NCI-H1436 treated with DMSO at 0.1 percent for 48 hours (cell line): ENCODE results near the gene SHISA7.

Source experiments
- DNase-seq: peaks from one replicate; lab custom pipeline; 2025; lab: John Stamatoyannopoulos, UW

SHISA7 gene

DNA sequence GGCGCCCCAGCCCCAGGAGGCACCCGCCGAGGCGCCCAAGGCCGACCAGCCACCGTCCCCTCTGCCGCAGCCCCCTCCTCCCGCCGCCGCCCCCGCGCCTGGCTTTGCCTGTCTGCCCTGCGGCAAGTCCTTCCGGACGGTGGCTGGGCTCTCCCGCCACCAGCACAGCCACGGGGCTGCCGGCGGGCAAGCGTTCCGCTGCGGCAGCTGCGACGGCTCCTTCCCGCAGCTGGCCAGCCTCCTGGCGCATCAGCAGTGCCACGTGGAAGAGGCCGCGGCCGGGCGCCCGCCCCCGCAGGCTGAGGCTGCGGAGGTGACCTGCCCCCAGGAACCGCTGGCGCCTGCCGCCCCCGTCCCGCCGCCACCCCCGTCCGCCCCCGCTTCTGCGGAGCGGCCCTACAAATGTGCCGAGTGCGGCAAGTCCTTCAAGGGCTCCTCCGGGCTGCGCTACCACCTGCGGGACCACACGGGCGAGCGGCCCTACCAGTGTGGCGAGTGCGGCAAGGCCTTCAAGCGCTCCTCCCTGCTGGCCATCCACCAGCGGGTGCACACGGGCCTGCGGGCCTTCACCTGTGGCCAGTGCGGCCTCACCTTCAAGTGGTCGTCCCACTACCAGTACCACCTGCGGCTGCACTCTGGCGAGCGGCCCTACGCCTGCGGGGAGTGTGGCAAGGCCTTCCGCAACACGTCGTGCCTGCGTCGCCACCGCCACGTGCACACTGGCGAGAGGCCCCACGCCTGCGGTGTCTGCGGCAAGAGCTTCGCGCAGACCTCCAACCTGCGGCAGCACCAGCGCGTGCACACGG is 39.3 kb upstream of the SHISA7 start:
- DNase-seq: no peak

DNA sequence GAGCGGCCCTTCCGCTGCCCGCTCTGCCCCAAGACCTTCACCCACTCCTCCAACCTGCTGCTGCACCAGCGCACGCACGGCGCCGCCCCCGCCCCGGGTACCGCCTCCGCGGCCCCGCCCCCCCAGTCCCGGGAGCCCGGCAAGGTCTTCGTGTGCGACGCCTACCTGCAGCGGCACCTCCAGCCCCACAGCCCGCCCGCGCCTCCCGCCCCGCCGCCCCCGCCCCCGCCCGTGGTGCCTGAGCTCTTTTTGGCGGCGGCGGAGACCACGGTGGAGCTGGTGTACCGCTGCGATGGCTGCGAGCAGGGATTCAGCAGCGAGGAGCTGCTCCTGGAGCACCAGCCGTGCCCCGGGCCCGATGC is 38.7 kb upstream of the SHISA7 start:
- DNase-seq: no peak

DNA sequence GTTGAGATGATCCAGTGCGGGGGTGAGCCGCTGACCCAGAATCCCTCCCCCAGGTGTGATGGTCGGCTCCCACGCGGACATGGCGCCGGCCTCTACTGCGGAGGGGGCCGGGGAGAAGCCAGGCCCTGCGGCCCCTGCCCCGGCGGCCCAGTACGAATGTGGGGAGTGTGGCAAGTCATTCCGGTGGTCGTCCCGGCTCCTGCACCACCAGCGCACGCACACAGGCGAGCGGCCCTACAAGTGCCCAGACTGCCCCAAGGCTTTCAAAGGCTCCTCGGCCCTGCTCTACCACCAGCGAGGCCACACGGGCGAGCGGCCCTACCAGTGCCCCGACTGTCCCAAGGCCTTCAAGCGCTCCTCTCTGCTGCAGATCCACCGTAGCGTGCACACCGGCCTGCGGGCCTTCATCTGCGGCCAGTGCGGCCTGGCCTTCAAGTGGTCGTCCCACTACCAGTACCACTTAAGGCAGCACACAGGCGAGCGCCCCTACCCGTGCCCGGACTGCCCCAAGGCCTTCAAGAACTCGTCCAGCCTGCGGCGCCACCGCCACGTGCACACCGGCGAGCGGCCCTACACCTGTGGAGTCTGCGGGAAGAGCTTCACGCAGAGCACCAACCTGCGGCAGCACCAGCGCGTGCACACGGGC is 38.2 kb upstream of the SHISA7 start:
- no peak for DNase-seq

DNA sequence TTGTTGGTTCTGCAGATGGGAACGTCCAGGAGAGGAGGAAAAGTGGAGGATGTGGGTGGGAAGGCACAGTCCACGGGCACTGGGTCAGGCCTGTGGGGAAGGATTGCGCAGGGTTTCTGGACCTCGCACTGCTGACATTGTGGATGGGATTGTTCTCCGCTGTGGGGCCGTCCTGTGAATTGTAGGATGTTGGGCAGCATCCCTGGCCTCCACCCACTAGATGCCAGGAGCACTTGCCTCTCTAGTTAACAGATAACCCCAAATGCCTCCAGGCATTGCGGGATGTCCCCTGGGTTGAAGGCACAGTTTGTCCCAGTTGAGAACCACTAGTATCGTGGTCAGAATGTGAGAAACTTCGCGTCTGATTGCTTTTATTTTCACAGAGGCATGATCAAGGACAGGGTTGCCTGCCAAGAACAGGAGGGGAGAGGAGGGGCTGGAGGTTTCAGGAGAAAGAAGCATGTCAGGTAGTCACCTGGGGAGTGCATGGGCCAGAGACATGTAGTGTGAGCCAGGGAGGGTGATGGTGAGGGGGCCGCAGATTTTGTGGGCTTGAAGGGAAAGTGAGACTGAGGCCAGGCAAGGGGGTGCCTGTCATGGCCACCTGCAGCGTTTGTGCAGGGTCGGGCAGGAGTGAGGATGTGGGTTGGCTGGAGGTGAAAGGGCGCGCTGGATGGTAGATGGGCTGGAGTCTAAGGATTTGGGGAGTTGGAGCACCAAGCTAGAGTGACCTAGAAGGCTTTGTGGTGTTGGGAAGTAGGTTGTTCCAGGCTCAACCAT is 36.5 kb upstream of the SHISA7 start:
- no peak for DNase-seq

DNA sequence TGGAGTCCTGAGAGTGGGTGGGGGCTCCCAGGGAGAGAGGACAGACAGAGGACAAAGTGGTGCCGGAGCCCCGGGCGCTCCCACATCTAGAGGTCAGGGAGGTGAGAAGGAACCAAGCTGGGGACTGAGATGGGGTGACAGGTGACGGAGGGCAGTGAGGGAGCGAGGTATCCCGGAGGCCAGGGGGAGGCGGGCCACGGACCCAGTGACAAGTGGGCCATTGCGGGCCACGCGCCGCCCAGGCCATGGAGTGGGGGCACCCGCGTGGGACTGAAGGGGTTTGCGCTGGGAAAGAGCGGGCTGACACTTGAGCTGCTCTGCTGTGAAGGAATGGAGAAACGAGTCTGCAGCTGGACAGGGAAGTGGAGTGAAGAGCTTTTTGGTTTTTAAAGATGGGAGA is 35.9 kb upstream of the SHISA7 start:
- DNase-seq: no peak

DNA sequence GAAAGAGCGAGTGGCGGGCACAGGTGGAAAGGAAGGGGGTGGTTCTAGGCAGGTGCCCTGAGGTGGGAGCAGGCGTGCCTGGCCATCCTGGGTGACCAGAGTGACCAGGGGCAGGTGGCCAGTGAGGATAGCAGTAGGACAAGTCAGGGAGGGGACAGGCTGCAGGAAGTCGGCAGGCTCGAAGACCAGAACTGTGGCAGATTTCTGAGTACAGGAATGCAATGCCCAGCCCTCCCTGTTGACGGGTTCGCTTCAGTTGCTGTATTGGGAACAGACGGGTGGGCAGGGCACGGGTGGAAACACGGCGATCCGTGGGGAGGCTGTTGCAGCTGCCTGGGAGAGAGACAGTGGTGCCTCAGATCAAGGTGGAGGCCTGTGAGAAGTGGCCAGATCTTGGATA is 35.3 kb upstream of the SHISA7 start:
- no peak for DNase-seq

DNA sequence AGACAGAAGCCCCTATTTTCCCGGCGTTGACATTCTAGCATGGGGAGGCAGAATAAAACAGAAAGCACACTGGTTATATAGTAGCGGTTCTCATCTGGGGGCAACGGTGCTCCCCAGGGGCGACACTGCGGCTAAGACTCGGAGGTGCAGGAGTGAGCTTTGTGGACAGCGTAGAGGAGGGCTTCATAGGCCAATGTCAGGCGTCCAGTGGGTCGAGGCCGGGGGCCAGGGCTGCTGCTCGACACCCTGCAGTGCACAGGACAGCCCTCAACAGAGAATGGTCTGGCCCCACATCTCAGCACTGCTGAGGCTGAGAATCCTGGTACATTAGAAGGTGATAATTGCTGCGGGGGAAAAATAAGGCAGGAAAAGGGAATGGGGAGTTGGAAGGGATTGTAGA is 34.8 kb upstream of the SHISA7 start:
- no peak for DNase-seq

DNA sequence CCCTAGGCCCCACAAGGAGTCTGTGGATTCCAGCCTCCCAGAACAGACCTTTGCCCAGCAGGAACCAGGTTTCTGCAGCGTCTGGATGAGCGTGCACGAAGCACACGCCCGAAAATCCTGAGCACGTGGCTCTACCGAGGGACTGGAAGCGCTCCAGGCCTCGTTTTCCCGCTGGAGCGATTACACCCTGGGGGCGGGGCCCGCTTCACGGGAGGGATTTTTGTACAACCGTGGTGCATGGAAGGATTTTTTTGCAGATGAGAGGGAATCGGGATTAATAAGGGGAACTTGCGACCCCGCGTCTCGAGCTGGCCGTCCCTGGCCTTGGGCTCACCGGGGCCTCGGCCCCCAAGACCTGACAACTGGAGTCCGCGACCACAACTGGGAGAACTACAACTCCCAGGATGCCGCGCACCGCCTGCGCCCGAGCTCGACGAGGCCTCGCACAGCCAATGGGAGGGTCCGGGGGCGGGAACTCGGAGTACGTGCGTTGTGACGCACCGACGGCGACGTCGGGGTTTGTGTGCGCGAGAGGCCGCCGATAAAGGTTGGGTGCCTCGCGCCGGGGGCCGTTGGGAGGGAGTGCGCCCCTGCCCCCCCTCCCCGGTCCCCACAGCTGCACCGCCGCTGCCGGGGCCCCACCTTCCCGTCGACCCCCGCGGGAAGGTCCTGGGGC is 33.1 kb upstream of the SHISA7 start, which contains the start of gene ZNF628:
ZNF628 (plus strand) TSS at position 518 of the 676 bp plus-strand sequence. CDS start 3,294 bp downstream, outside the sequence.
- DNase-seq: peak; percentile 82

DNA sequence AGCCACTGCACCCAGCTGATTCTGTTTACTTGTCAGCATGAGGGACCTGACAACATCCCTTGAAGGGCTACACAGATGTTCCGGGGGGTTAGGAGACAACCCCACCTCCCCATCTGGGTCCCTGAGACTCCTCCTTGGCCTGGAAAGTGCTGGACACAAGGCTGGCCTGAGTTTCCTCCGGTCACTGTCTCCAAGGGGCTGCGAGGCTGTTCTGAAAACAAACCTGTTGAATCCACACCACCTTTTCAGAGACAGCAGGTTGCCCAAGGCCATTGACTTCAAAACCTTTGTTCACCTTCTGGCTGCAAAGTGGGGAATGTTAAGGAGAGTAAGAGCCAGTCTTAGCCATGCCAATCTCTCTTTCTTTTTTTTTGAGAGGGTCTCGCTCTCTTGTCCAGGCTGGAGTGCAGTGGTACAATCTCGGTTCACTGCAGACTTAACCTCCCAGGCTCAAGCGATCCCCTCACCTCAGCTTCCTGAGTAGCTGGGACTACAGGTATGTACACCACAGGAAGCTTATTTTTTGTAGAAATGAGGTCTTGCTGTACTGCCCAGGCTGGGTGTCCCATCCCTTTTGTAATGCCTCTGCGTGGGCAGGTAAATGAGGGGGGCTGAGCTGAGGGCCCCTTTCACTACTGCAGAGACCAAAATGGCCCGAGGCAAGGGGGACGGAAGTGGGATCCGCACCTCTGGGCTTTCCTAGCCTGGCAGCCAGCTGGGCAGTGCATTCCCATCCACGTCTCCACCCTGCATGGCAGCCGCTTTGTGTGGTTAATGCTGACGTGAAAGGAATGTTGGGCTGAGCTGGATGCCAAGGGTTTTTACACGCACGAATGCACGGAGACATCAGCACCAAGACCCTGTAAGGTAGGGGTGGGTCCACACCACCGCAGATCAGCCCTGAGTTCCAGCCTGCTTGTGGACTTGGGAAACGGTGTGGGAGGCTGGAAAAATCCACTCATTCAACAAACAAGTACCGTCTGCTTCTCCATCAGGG is 31.5 kb upstream of the SHISA7 start:
- DNase-seq: no peak

DNA sequence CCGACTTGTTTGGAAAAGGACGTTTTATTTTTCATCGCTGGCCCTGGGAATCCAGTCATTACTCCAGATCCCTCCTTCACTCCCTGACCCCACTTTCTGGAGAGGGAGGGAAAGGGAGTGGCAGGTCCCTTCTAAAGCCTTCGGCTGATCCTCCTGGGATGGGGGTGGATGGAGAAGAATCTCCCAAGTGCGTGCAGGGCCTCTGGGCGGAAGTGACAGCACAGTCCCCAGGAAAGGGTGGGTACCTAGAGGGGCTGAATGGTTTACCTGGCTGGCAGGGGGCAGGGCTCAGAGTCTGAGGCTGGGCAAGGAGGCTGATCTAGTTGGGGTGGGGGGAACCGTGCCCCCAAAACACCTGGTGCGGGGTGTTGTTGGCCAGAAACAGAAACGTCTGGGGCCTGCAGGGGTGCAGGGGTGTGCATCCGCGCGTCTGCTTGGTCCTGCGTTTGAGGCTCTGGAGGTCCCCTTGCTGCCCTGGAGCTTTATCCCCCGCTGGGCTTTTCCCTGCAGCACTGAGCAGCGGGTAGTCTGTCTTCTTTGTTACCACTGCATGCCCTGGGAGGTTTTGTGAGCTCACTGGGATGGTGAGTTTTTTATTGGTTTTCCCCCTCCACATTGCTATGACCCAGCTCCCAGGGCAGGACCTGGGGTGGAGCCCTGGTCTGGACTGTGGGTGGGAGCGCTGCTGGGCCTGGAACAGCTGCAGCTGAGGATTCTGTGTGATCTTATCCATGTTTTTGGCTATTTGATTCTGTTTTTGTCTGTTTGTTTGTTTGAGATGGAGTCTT is 30.3 kb upstream of the SHISA7 start:
- no peak for DNase-seq

DNA sequence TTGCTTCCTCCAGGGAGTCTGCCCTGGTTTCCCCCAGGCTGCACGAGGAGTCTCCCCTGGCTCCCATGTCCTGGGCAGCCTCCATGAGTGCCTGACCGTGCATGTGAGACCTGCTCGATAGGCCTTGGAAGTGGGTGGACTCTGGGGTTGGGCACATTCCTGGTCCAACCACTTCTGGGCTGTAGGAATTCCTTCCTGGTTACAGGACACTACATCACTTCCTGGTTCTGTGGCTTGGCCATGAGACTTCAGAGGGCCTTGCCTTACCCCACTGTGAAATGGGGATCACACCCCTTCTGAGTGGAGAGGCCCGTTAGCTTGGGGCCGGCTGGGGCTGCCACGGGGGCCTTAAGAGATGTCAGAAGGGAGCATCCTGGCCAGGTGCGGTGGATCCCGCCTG is 29.4 kb upstream of the SHISA7 start:
- DNase-seq: no peak

DNA sequence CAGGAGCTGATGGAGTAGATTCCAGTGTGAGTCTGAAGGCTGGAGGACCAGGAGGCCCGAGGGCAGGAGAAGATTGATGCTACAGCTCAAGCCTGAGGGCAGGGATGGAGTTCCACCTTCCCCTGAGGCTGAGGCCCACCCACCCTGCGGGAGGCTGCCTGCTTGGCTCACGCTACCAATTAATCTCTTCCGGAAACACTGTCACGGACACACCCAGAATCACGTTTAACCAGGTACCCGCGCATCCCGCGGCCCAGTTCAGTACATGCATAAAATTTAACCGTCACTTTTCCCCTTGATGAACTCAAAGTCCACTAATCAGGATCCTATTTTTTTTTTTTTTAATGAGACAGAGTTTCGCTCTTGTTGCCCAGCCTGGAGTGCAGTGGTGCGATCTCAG is 28.2 kb upstream of the SHISA7 start:
- DNase-seq: no peak

DNA sequence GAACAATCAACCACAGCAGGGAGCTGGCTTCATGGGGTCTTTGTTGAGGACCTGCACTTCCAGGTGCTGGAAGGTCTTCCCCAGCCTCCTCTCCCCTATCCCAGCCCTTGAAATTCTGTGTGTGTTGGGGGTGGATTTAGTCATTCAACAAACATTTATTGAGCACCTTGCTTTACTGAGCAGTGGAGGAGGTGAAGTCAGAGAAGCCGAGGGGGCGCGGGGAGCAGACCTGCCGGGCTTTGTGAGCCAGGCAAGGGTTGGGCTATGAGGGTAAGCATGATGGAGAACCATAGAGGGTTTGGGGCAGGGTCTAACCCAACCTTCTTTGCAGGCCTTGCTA is 24.9 kb upstream of the SHISA7 start:
- DNase-seq: no peak

DNA sequence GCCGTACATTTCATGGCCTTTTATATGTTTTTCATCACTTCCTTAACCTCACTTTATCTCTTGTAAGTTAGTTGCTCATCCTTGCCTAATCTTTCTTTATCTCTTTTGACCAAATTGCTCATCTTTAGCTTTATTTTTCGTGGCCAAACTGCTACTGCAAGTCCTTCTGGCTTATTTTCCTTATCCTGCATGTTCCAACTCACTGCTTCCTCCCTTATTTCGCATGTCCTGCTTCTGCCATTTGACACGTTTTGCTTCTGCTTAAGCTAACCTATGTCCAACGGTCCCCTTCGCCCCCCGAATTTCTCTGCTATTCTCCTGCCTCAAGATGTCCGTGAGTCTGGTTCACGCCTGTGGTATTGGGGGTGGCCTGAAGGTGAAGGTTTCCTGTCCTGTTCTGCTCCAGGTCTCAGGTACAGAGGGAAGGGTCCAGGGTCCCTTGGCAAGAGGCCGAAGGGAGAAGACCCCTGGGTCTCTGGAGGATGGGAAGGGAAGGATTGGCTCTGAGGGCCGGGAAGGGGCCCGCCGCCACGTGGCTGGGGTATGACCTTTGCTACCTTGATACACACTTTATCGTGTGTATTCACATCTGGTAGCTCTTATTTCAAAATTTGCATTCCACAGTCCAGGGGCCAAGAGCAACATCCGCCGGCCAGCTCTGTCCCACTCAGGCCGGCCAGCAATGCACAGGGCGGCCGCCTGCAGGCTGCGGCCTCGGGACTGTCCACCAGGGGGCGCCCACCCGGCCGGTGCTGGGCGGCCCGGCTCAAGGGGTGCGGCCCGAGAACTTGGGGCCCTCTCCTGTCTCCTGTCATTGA is 24.3 kb upstream of the SHISA7 start:
- DNase-seq: no peak

DNA sequence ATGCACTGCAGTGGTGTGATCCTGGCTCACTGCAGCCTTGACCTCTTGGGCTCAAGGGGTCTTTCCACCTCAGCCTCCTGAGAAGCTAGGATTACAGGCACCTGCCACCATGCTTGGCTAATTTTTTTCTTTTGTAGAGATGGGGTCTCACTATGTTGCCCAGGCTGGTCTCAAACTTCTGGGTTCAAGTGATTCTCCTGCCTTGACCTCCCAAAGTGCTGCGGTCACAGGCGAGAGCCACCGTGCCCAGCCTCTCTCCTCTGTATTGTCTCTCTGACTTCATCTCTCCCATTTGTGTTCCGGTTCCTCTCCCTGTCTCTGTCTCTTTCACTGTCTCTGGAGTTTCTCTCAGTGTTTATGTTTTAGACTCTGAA is 23.1 kb upstream of the SHISA7 start:
- DNase-seq: no peak

DNA sequence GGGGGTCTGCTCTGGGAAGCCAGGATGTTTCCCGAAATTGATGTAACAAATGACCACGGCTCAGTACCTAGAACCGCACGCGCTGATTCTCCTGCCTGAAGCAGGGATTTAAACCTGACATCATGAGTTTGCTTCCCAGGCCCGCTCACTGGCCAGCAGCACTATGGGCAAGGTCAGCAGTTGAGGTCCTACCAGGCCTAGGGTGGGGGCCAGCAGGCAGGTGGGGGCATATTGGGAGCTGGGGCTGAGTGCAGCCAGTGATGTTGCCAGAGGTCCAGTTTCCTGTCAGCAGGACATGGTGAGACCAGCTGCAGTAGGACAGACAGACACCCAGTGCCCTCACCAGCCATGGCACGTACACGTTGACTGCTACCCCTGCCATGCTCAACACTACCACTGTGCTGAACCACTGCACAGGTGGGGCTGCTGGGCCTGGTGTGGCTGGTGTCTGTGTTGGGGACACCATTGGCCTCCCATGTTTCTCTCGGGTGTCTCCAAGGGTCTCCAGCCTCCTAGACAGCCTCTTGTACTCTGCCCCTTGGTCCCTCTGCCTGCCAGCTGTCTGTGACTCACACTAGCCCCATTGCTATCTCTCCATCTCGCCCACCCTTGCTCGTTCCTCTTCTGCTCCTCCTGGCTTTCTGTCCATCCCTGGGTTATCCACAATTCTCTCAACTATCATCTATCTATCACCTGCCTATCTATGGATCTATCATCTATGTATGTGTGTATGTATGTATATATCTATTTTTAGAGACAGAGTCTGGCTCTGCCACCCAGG is 22.6 kb upstream of the SHISA7 start:
- DNase-seq: no peak

DNA sequence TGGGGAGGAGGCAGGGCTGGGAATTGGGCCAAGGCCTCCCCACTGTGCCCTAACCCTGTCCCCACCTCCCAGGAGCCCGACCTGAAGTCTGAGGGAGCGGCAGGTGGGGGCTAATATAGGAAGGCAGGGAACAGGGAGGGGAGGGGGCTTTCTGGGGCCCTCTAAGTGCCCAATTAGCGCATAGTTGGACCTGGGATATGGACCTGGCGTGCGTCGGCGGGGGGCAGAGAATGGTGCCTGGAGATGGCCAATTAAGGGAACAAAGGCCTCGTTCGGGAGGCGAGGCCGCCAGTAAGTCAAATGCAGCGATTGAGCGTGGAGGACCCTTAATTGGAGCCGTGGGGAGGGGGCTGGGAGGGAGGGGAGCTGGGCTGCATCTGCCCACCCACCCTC is 21.6 kb upstream of the SHISA7 start, which contains the start of gene C19orf85:
C19orf85 (minus strand) TSS at position 90 of the 393 bp plus-strand sequence. CDS start 197 bp downstream, outside the sequence.
- no peak for DNase-seq

DNA sequence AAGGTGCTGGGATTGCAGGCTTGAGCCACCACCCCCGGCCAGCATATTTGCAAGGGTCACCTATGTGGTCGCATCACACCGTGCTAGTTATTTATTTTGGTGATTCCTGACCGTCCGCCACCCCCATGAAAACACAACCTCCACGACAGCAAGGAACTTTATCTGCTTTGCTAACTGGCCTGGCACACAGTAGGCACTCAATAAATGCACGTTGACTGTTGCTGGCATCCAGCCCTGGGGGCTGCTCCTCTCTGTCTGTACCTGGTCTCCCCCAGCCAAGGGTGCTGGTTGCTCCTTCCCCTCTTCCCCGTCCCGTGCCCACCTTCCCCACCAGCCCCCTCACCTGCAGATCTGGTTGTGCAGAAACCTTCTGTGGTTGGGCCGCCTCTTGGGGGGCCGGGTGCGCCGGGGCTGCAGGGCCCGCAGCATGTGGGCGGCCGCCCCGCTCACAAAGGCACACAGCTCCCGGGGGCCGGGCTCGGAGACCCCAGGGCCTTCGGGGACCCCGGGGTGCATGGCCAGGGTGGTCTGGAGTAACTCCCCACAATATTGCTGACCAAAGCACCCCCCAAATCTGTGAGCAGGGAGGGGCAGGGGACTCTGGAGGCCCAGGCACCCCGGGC is 21.1 kb upstream of the SHISA7 start:
- DNase-seq: no peak
